Neural crest cell (in vitro differentiated cells): ENCODE measurements around the gene SMDT1. TPM values are rescaled to one million over a fixed set of nuclear protein-coding genes. Genes with fewer than 3 reads are reported as not detected.

Experiments
- DNase-seq: peaks from one replicate; pipeline ENCODE4 v3.0.0; 2021; ENCODE audit warnings: low read depth, mixed read lengths, low spot score
- H3K27ac Mint-ChIP-seq: one replicate; pipeline ENCODE4 v1.8.0; 2021; ENCODE audit warnings: mild to moderate bottlenecking, mixed read lengths; ENCODE audit not compliant: unreplicated experiment
- H3K27me3 Mint-ChIP-seq: 2 replicates; pipeline ENCODE4 v1.8.0; 2021; ENCODE audit warnings: low read depth, mild to moderate bottlenecking, mixed read lengths
- H3K36me3 Mint-ChIP-seq: 2 replicates; pipeline ENCODE4 v1.8.0; 2021; ENCODE audit warnings: low read depth, mild to moderate bottlenecking, mixed read lengths
- H3K4me1 Mint-ChIP-seq: 2 replicates; pipeline ENCODE4 v1.8.0; 2021; ENCODE audit warnings: mixed read lengths
- H3K4me3 Mint-ChIP-seq: one replicate; pipeline ENCODE4 v1.8.0; 2021; ENCODE audit warnings: mild to moderate bottlenecking, mixed read lengths
- H3K9me3 Mint-ChIP-seq: 2 replicates; pipeline ENCODE4 v1.8.0; 2021; ENCODE audit warnings: mixed read lengths
- CTCF ChIP-seq: fragments of 200-600 bp; sonication (generic); conservative IDR thresholded peaks from 2 replicates; pipeline ENCODE4 v1.5.0; 2021; ENCODE audit warnings: antibody characterized with exemption, mild to moderate bottlenecking
- long read RNA-seq: library from polyadenylated mRNA; unstranded; transcript quantifications from one replicate; pipeline ENCODE4 v2.0.0, GENCODE V29; 2020
- total RNA-seq: library from RNA; stranded (reverse); gene quantifications from 2 replicates; pipeline ENCODE4 v1.2.1, GENCODE V29; 2021

Gene SMDT1
- 65.7 and 70.9 TPM in 2 replicates for total RNA-seq
- long read RNA-seq, partial matches to known transcripts = 0 of 4 reads
- long read RNA-seq, other reads (novel, unspliced or antisense) = 0 of 4 reads

- Mint-ChIP-seq H3K27me3 (no peaks in the 10 kb centered on the region), H3K4me3 (peak within 1 kb of the TSS; percentile 92), H3K27ac (peak within 1 kb of the TSS; percentile 96), H3K9me3 (no peaks in the 10 kb centered on the region), H3K4me1 (peaks cover 38% of the 10 kb centered on the region), H3K36me3 (peaks cover 9% of the 10 kb centered on the region)
- TF ChIP-seq CTCF = no peak
- DNase-seq = peak; percentile 98
These were observed at the start of gene SMDT1 for GRCh38 chr22:42079319-42080251. SMDT1 (plus strand) TSS chr22:42079700; CDS start chr22:42079769, 69 bp downstream.

- peaks cover 28% of the 10 kb centered on the region for H3K27me3 Mint-ChIP-seq
- no peaks in the 10 kb centered on the region for H3K4me1 Mint-ChIP-seq
- no peak overlapping the region for H3K4me3 Mint-ChIP-seq
- DNase-seq = no peak
- peaks cover 4% of the 10 kb centered on the region for H3K36me3 Mint-ChIP-seq
- TF ChIP-seq CTCF = no peak
- no peaks in the 10 kb centered on the region for H3K9me3 Mint-ChIP-seq
- no peak overlapping the region for H3K27ac Mint-ChIP-seq
These were observed 46.0 kb upstream of the SMDT1 start for GRCh38 chr22:42033263-42034181.

- no peaks in the 10 kb centered on the region for H3K4me1 Mint-ChIP-seq
- H3K27ac Mint-ChIP-seq = no peak overlapping the region
- TF ChIP-seq CTCF = no peak
- peaks cover 4% of the 10 kb centered on the region for H3K36me3 Mint-ChIP-seq
- H3K9me3 Mint-ChIP-seq = no peaks in the 10 kb centered on the region
- H3K4me3 Mint-ChIP-seq = no peak overlapping the region
- peaks cover 23% of the 10 kb centered on the region for H3K27me3 Mint-ChIP-seq
- DNase-seq = no peak
These were observed 44.2 kb upstream of the SMDT1 start for GRCh38 chr22:42035256-42035655.

GRCh38 chr22:42039271-42039670 is 40.2 kb upstream of the SMDT1 start:
- TF ChIP-seq CTCF = no peak
- peaks cover 20% of the 10 kb centered on the region for H3K27me3 Mint-ChIP-seq
- peaks cover 6% of the 10 kb centered on the region for H3K36me3 Mint-ChIP-seq
- H3K4me3 Mint-ChIP-seq = no peak overlapping the region
- H3K4me1 Mint-ChIP-seq = no peaks in the 10 kb centered on the region
- H3K9me3 Mint-ChIP-seq = peaks cover 15% of the 10 kb centered on the region
- no peak for DNase-seq
- H3K27ac Mint-ChIP-seq = no peak overlapping the region

GRCh38 chr22:42041784-42042183 is 37.7 kb upstream of the SMDT1 start:
- Mint-ChIP-seq H3K27me3 (peaks cover 16% of the 10 kb centered on the region), H3K9me3 (peaks cover 15% of the 10 kb centered on the region), H3K4me3 (no peak overlapping the region), H3K36me3 (peaks cover 6% of the 10 kb centered on the region), H3K27ac (no peak overlapping the region), H3K4me1 (no peaks in the 10 kb centered on the region)
- no peak for TF ChIP-seq CTCF
- DNase-seq = no peak
